KMS-11 (cell line): ENCODE data around the gene EHF.

Experiments
- H2AFZ ChIP-seq: fragments of 200-600 bp; sonication (generic); 2 replicates; pipeline ENCODE4 v1.6.1; 2016; ENCODE audit warnings: antibody characterized with exemption, mixed run types, low read depth
- H3K27ac ChIP-seq: fragments of 200-600 bp; sonication (generic); 2 replicates; pipeline ENCODE4 v1.6.1; 2016; ENCODE audit warnings: mild to moderate bottlenecking, mixed run types
- H3K27me3 ChIP-seq: fragments of 200-600 bp; sonication (generic); 2 replicates; pipeline ENCODE4 v1.6.1; 2017; ENCODE audit warnings: mild to moderate bottlenecking, low read depth, mixed run types, moderate library complexity; ENCODE audit not compliant: insufficient read depth
- H3K36me3 ChIP-seq: fragments of 200-600 bp; sonication (generic); 2 replicates; pipeline ENCODE4 v1.6.1; 2017; ENCODE audit warnings: mild to moderate bottlenecking, mixed run types; ENCODE audit not compliant: insufficient read depth
- H3K4me1 ChIP-seq: fragments of 200-600 bp; sonication (generic); 2 replicates; pipeline ENCODE4 v1.6.1; 2016; ENCODE audit warnings: mild to moderate bottlenecking, low read depth, mixed run types; ENCODE audit not compliant: poor library complexity, severe bottlenecking
- H3K4me2 ChIP-seq: fragments of 200-600 bp; sonication (generic); 2 replicates; pipeline ENCODE4 v1.7.0; 2016; ENCODE audit warnings: mild to moderate bottlenecking, mixed run types
- H3K4me3 ChIP-seq: fragments of 200-600 bp; sonication (generic); IDR thresholded peaks from 2 replicates; pipeline ENCODE4 v1.6.1; 2017; ENCODE audit warnings: low read depth, low read length, mixed read lengths; ENCODE audit not compliant: insufficient read depth
- H3K79me2 ChIP-seq: fragments of 200-600 bp; sonication (generic); 2 replicates; pipeline ENCODE4 v1.6.1; 2016; ENCODE audit warnings: low read depth, mixed run types; ENCODE audit not compliant: insufficient read depth
- H3K9ac ChIP-seq: fragments of 200-600 bp; sonication (generic); 2 replicates; pipeline ENCODE4 v1.6.1; 2016; ENCODE audit warnings: mild to moderate bottlenecking, mixed run types
- H4K20me1 ChIP-seq: fragments of 200-600 bp; sonication (generic); 2 replicates; pipeline ENCODE4 v1.6.1; 2016; ENCODE audit warnings: mild to moderate bottlenecking, mixed run types; ENCODE audit not compliant: insufficient read depth
- CTCF ChIP-seq: fragments of 200-600 bp; sonication (generic); conservative IDR thresholded peaks from 2 replicates; pipeline ENCODE4 v1.6.1; 2017; ENCODE audit warnings: low read depth, mild to moderate bottlenecking, antibody characterized with exemption, low read length, moderate library complexity, mixed read lengths

The EHF gene

GRCh38 chr11:34643846-34644245 lies 23.0 kb downstream of the EHF start:
- H3K9ac ChIP-seq, result no peak overlapping the region
- H3K4me1 ChIP-seq, result peaks cover 15% of the 10 kb centered on the region
- TF ChIP-seq CTCF, result no peak
- no peak overlapping the region for H3K27ac ChIP-seq
- H2AFZ ChIP-seq, result no peak overlapping the region
- no peaks in the 10 kb centered on the region for H4K20me1 ChIP-seq
- no peaks in the 10 kb centered on the region for H3K36me3 ChIP-seq
- H3K4me2 ChIP-seq, result no peak overlapping the region
- no peaks in the 10 kb centered on the region for H3K79me2 ChIP-seq
- H3K4me3 ChIP-seq, result no peak overlapping the region
- H3K27me3 ChIP-seq, result no peaks in the 10 kb centered on the region

- no peak overlapping the region for H3K9ac ChIP-seq
- no peaks in the 10 kb centered on the region for H3K27me3 ChIP-seq
- H3K4me2 ChIP-seq, result no peak overlapping the region
- no peak overlapping the region for H3K4me3 ChIP-seq
- H3K79me2 ChIP-seq, result no peaks in the 10 kb centered on the region
- H3K4me1 ChIP-seq, result peaks cover 25% of the 10 kb centered on the region
- H3K27ac ChIP-seq, result no peak overlapping the region
- no peaks in the 10 kb centered on the region for H4K20me1 ChIP-seq
- TF ChIP-seq CTCF, result no peak
- H2AFZ ChIP-seq, result no peak overlapping the region
- no peaks in the 10 kb centered on the region for H3K36me3 ChIP-seq
Measured at GRCh38 chr11:34644669-34645406, 23.9 kb downstream of the EHF start.

DNA sequence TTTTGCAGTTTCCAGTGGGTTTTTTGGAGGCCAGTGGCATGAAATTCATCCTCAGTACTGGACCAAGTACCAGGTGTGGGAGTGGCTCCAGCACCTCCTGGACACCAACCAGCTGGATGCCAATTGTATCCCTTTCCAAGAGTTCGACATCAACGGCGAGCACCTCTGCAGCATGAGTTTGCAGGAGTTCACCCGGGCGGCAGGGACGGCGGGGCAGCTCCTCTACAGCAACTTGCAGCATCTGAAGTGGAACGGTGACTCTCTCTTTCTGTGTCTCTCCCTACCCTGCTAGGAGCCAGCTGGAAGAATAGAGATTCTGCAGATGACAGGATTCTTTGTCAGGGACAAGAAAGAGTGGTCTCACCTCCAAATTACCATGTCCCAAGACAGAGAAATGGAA lies 25.5 kb downstream of the EHF start:
- no peaks in the 10 kb centered on the region for H3K79me2 ChIP-seq
- no peak for TF ChIP-seq CTCF

GRCh38 chr11:34647131-34647530 lies 26.2 kb downstream of the EHF start:
- Histone ChIP-seq H3K9ac (no peak overlapping the region), H3K79me2 (no peaks in the 10 kb centered on the region), H3K4me3 (no peak overlapping the region), H3K27ac (no peak overlapping the region), H4K20me1 (no peaks in the 10 kb centered on the region), H3K36me3 (no peaks in the 10 kb centered on the region), H3K4me2 (no peak overlapping the region), H3K27me3 (no peaks in the 10 kb centered on the region; the same call in 1 of the 2 replicates), H3K4me1 (peaks cover 46% of the 10 kb centered on the region), H2AFZ (no peak overlapping the region)
- no peak for TF ChIP-seq CTCF

More for the DNA sequence above, 25.5 kb downstream of the EHF start:
- no peak overlapping the region for H2AFZ ChIP-seq
- no peaks in the 10 kb centered on the region for H3K27me3 ChIP-seq
- H3K36me3 ChIP-seq, result no peaks in the 10 kb centered on the region
- H3K27ac ChIP-seq, result no peak overlapping the region
- H3K4me2 ChIP-seq, result no peak overlapping the region
- H3K9ac ChIP-seq, result no peak overlapping the region
- H3K4me1 ChIP-seq, result peaks cover 39% of the 10 kb centered on the region
- H3K4me3 ChIP-seq, result no peak overlapping the region
- no peaks in the 10 kb centered on the region for H4K20me1 ChIP-seq
